H1 (cell line): Measurements from ENCODE around the gene TCF25.

ENCODE experiments used
- CTCF ChIP-seq, 3 experiments: IDR thresholded peaks; 1 replicate in 2 of 3; 2 replicates in 1 of 3; pipeline versions ENCODE4 v1.5.1 to v1.6.1; 2011; ENCODE audit warnings: low read length in 3 of 3, mild to moderate bottlenecking in 3 of 3, inconsistent platforms in 2 of 3, low read depth in 1 of 3, moderate library complexity in 1 of 3; ENCODE audit not compliant: insufficient read depth in 1 of 3; ENCODE audit errors: control extremely low read depth in 1 of 3
- EZH2 ChIP-seq: fragments of 200-600 bp; sonication (generic); IDR thresholded peaks from 2 replicates; pipeline ENCODE4 v1.7.1; 2012; ENCODE audit warnings: low read depth, mild to moderate bottlenecking, moderate library complexity, low read length, inconsistent platforms; ENCODE audit not compliant: severe bottlenecking
- KDM1A ChIP-seq: fragments of 200-600, 300-600 bp; sonication (generic); IDR thresholded peaks from 2 replicates; pipeline ENCODE4 v1.7.1; 2016; ENCODE audit warnings: mild to moderate bottlenecking, low read length, borderline replicate concordance
- POLR2A ChIP-seq, 2 experiments: IDR thresholded peaks; 1 replicate in 1 of 2; 2 replicates in 1 of 2; pipeline ENCODE4 v1.6.1; 2011; ENCODE audit warnings: low read depth in 2 of 2, low read length in 2 of 2, mild to moderate bottlenecking in 2 of 2; ENCODE audit errors: control extremely low read depth in 1 of 2
- SRF ChIP-seq: IDR thresholded peaks from 2 replicates; pipeline ENCODE4 v1.6.1; 2011; ENCODE audit warnings: mild to moderate bottlenecking, low read depth, low read length, moderate library complexity

DNA sequence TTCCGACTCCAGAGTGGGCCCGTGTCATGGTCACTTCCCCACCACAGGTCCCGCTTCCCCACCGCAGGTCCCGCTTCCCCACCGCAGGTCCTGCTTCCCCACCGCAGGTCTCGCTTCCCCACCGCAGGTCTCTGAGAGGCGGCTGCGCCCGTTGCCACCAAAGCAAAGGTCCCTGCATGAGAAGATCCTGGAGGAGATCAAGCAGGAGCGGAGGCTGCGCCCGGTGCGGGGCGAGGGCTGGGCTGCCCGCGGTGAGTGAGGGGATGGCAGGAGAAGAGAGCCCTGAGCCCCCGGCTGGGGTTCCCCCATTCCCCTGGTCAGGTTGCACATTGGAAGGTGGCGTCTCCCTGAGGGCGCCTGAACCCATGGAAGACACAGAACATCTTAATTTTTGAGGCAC lies 17.4 kb upstream of the TCF25 start:
- TF ChIP-seq KDM1A (no peak), POLR2A (IDR thresholded peaks at IDR 0.05; ENCODE audit: control extremely low read depth in 1 of 2, low read depth in 2 of 2, low read length in 2 of 2) (no peak), SRF (no peak), EZH2 (no peak), CTCF (IDR thresholded peaks at IDR 0.05; ENCODE audit: control extremely low read depth in 1 of 3, insufficient read depth in 1 of 3, low read depth in 1 of 3, low read length in 3 of 3) (no peak)
